Fibroblast of peridontal ligament (primary cell): ENCODE data around the gene PIEZO2.
A peak's percentile ranks its signal among the peaks of the same experiment; 100 is the strongest.
"Not testable (repeated sequence)": the region's sequence is repeated elsewhere in the genome, so short reads cannot be mapped to it uniquely, and the experiment has no call there.

Experiments used
- DNase-seq: peaks from one replicate; pipeline ENCODE4 v3.0.0-alpha.2; 2010; ENCODE audit errors: extremely low read depth

Gene PIEZO2

GRCh38 chr18:11150271-11150615 lies 874 bp upstream of the PIEZO2 start:
- no peak for DNase-seq

- no peak for DNase-seq
These were observed 509 bp downstream of the PIEZO2 start for GRCh38 chr18:11148680-11149440.

- no peak for DNase-seq
These were observed 1.2 kb downstream of the PIEZO2 start for GRCh38 chr18:11147962-11148679.

- DNase-seq: no peak
These were observed 1.9 kb downstream of the PIEZO2 start for GRCh38 chr18:11147371-11147951.

- no peak for DNase-seq
These were observed 2.4 kb downstream of the PIEZO2 start for GRCh38 chr18:11146947-11147345.

- no peak for DNase-seq
These were observed 3.0 kb downstream of the PIEZO2 start for GRCh38 chr18:11146238-11146946.

- DNase-seq: no peak
These were observed 3.8 kb downstream of the PIEZO2 start for GRCh38 chr18:11145413-11146191.

- no peak for DNase-seq
These were observed 12.0 kb downstream of the PIEZO2 start for GRCh38 chr18:11137400-11137799.

- peak; percentile 21 for DNase-seq
These were observed 13.1 kb downstream of the PIEZO2 start for GRCh38 chr18:11136241-11136640.

GRCh38 chr18:11134940-11135339 lies 14.4 kb downstream of the PIEZO2 start:
- DNase-seq: no peak

- not testable (repeated sequence) for DNase-seq
These were observed 20.3 kb downstream of the PIEZO2 start for GRCh38 chr18:11129059-11129458.

- DNase-seq: no peak
These were observed 23.7 kb downstream of the PIEZO2 start for GRCh38 chr18:11125492-11126315.

GRCh38 chr18:11124054-11124453 lies 25.3 kb downstream of the PIEZO2 start:
- no peak for DNase-seq

GRCh38 chr18:11121443-11121849 lies 27.9 kb downstream of the PIEZO2 start:
- peak; percentile 67 for DNase-seq

GRCh38 chr18:11119959-11120587 lies 29.3 kb downstream of the PIEZO2 start:
- DNase-seq: no peak

- no peak for DNase-seq
These were observed 29.8 kb downstream of the PIEZO2 start for GRCh38 chr18:11119550-11119949.

- no peak for DNase-seq
These were observed 31.2 kb downstream of the PIEZO2 start for GRCh38 chr18:11118051-11118766.

GRCh38 chr18:11115276-11115675 lies 34.1 kb downstream of the PIEZO2 start:
- DNase-seq: peak; percentile 19

GRCh38 chr18:11114653-11115052 lies 34.7 kb downstream of the PIEZO2 start:
- no peak for DNase-seq

- DNase-seq: no peak
These were observed 35.4 kb downstream of the PIEZO2 start for GRCh38 chr18:11113937-11114336.
